Spleen (tissue), 11 donors: ENCODE measurements around the gene EPYC. TPM values are rescaled to one million over a fixed set of nuclear protein-coding genes. Genes with fewer than 3 reads are reported as not detected.

ENCODE experiments used
- DNase-seq: peaks from one replicate; pipeline ENCODE4 v3.0.0-alpha.2; 2020
- H3K27ac ChIP-seq, 8 donors: fragments of 200-600 bp; sonication (generic) in 7 of 8; 1 replicate in 4 of 8; 2 replicates in 4 of 8; pipeline versions ENCODE4 v1.5.0 to v1.8.0; 2016 to 2021; ENCODE audit warnings: inconsistent platforms in 4 of 8, mild to moderate bottlenecking in 4 of 8, moderate library complexity in 1 of 8
- H3K27me3 ChIP-seq, 7 donors: fragments of 200-600 bp; sonication (generic) in 6 of 7; replicated peaks in 1 of 7; 1 replicate in 4 of 7; 2 replicates in 3 of 7; pipeline versions ENCODE4 v1.5.0 to v1.8.0; 2016 to 2021; ENCODE audit warnings: inconsistent platforms in 3 of 7, mild to moderate bottlenecking in 1 of 7
- H3K36me3 ChIP-seq, 6 donors: fragments of 200-600 bp; sonication (generic) in 5 of 6; 1 replicate in 4 of 6; 2 replicates in 2 of 6; pipeline versions ENCODE4 v1.5.0 to v1.8.0; 2016 to 2021; ENCODE audit warnings: inconsistent platforms in 2 of 6
- H3K4me1 ChIP-seq, 6 donors: fragments of 200-600 bp; sonication (generic) in 5 of 6; 1 replicate in 3 of 6; 2 replicates in 3 of 6; pipeline versions ENCODE4 v1.5.0 to v1.8.0; 2016 to 2021; ENCODE audit warnings: inconsistent platforms in 3 of 6
- H3K4me3 ChIP-seq, 8 donors: fragments of 200-600 bp; sonication (generic) in 7 of 8; 1 replicate in 4 of 8; 2 replicates in 4 of 8; pipeline versions ENCODE4 v1.5.0 to v1.8.0; 2016 to 2021; ENCODE audit warnings: inconsistent platforms in 4 of 8, mild to moderate bottlenecking in 4 of 8, moderate library complexity in 2 of 8
- H3K9me3 ChIP-seq, 8 donors: fragments of 200-600 bp; sonication (generic) in 7 of 8; 1 replicate in 4 of 8; 2 replicates in 4 of 8; pipeline versions ENCODE4 v1.5.0 to v1.8.0; 2016 to 2021; ENCODE audit warnings: inconsistent platforms in 4 of 8
- CTCF ChIP-seq, 11 experiments: fragments of 200-600 bp in 7 of 11; fragments of 450-650 bp in 4 of 11; sonication (generic) in 4 of 11; IDR thresholded peaks in 8 of 11; conservative IDR thresholded peaks in 3 of 11; 1 replicate in 7 of 11; 2 replicates in 4 of 11; pipeline versions ENCODE4 v1.4.0 to v1.8.0; 2016 to 2021; ENCODE audit warnings: antibody characterized with exemption in 11 of 11, inconsistent platforms in 4 of 11, mild to moderate bottlenecking in 1 of 11
- POLR2A ChIP-seq, 3 donors: fragments of 450-650 bp; IDR thresholded peaks; one replicate each; pipeline ENCODE4 v1.5.1; 2017; ENCODE audit warnings: antibody characterized with exemption in 3 of 3, mild to moderate bottlenecking in 1 of 3
- POLR2AphosphoS5 ChIP-seq, 3 donors: sonication (generic); formaldehyde crosslinking; IDR thresholded peaks; one replicate each; pipeline ENCODE4 v1.5.1; 2017; ENCODE audit warnings: antibody characterized with exemption in 3 of 3
- WGBS, 5 donors: extraction: QIAGEN DNeasy Blood & Tissue Kit in 3 of 5; methylation state at CpG; one replicate each; pipeline versions ENCODE4 v1.1.5 to v1.1.7; 2013 to 2018; 5-methylcytosine and 5-hydroxymethylcytosine counted together
- intact Hi-C: fragments of 100-400 bp; cut with DNase I; formaldehyde crosslinking; loops from one replicate; pipeline ENCODE4 v1.15.0; 2023; ENCODE audit warnings: low total_unique reads
- polyA plus RNA-seq, 3 donors: library from polyadenylated mRNA; stranded (reverse); fragments of 200-250 nt; gene quantifications; one replicate each; pipeline ENCODE4 v1.2.1, GENCODE V29; 2013
- total RNA-seq, 7 donors: library from RNA; depleted of rRNA in 3 of 7; stranded (reverse); fragments of >200 nt in 3 of 7; fragmentation: NEBNext Ultra II Directional in 4 of 7; extraction: Animal tissue kit (Norgen Biotek cat#: 25700) in 4 of 7; gene quantifications; one replicate each; pipeline versions ENCODE4 v1.1.0 to v1.2.1, GENCODE V29; 2016 to 2021
- donor health status: healthy with polysubstance abuse.
- donor health status: DM: no; HTN: no; CAD: no; lungs with moderate emphysema.
- donor health status: DM: no; HTN: no; CAD: no.
- donor health status: Bipolar disorder and iron deficiency.
- donor health status: healthy.
- donor health status: DM: no; HTN: no; CAD: no.
- donor health status: DM: yes; HTN: yes; CAD: no.

Gene EPYC
- total and polyA plus RNA-seq, 10 donors: 0.08 TPM; not detected in 9

DNA sequence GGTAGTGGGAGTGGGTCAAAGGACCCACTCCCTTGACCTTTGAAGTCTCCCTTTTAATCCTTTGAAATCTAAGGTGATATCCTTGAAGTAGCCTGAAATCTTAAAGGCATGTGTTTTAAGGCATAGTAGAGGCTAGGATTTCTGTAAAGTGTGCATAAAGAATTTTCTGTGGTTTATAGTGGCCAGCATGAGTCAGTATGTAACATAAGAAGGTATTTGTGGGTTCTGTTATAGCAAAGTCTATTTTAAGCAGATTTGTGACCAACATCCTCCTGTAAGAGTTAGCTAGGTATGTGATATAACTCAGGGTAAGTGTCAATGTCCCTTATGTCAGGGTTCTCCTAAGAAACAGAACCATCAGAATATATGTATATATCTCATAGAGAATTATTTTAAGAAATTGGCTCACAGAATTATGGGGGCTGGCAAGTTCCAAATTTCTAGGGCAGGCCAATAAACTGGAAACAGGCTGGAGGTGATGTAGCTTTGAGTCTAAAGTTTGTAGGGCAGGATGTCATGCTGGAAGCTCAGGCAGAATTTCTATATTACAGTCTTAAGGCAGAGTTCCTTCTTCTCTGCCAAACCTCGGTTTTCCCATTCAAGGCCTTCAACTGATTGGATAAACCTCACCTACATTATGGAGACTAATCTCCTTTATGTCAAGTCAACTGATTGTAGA, 18.7 kb upstream of the EPYC start:
- Histone ChIP-seq H3K9me3 (no peaks in the 10 kb centered on the region), H3K4me3 (no peak overlapping the region), H3K4me1 (no peaks in the 10 kb centered on the region), H3K36me3 (no peaks in the 10 kb centered on the region), H3K27me3 (no peaks in the 10 kb centered on the region), H3K27ac (no peak overlapping the region)
- intact Hi-C loops: no loop called here
- TF ChIP-seq POLR2AphosphoS5 (IDR thresholded peaks at IDR 0.05): no peak
- TF ChIP-seq POLR2A (IDR thresholded peaks at IDR 0.05): no peak
- no peak for TF ChIP-seq CTCF (IDR thresholded peaks at IDR 0.05 in 8 of 11, conservative IDR thresholded peaks at IDR 0.05 in 3 of 11)
- DNase-seq: no peak
- whole genome bisulfite sequencing, 5 donors: 64 to 75% (median 69%) methylated on average over 1 of the region's 1 CpG

DNA sequence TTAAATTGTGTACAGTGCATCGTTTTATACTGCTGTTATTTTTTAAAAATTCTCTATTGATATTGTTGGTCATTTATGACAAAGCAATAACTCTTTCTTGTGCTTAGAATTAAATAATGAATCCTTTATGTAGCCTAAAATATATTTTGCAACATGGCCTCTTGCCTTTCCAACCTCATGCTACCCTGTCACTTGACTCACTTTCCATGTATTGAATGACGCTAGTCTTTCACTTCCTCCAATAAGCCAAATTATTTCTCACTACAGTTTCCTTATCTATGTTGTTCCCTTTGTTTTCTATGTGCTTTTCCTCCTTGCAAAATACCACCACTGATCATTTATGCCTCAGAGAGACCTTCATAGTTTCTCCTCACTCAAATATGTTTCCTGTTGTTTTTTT, 16.3 kb upstream of the EPYC start:
- Histone ChIP-seq H3K4me3 (no peak overlapping the region), H3K27ac (no peak overlapping the region), H3K9me3 (no peaks in the 10 kb centered on the region), H3K4me1 (no peaks in the 10 kb centered on the region), H3K27me3 (no peaks in the 10 kb centered on the region), H3K36me3 (no peaks in the 10 kb centered on the region)
- no peak for DNase-seq
- WGBS, 5 donors: 69 to 78% (median 76%) methylated on average over 2 of the region's 2 CpGs
- TF ChIP-seq CTCF (IDR thresholded peaks at IDR 0.05 in 8 of 11, conservative IDR thresholded peaks at IDR 0.05 in 3 of 11) (no peak), POLR2AphosphoS5 (IDR thresholded peaks at IDR 0.05) (no peak), POLR2A (IDR thresholded peaks at IDR 0.05) (no peak)
- intact Hi-C loops: no loop called here

GRCh38 chr12:91019455-91019854, 14.7 kb upstream of the EPYC start:
- Histone ChIP-seq H3K27ac (no peak overlapping the region), H3K27me3 (no peaks in the 10 kb centered on the region), H3K9me3 (peaks cover 0 to 7% (median 0%) of the 10 kb centered on the region in 8 donors), H3K4me1 (no peaks in the 10 kb centered on the region), H3K36me3 (no peaks in the 10 kb centered on the region), H3K4me3 (no peak overlapping the region)
- intact Hi-C loops: no loop called here
- DNase-seq: no peak
- TF ChIP-seq CTCF (IDR thresholded peaks at IDR 0.05 in 8 of 11, conservative IDR thresholded peaks at IDR 0.05 in 3 of 11) (no peak), POLR2A (IDR thresholded peaks at IDR 0.05) (no peak), POLR2AphosphoS5 (IDR thresholded peaks at IDR 0.05) (no peak)
- 79 to 93% (median 91%) methylated on average over 4 of the region's 4 CpGs for WGBS, 5 donors

DNA sequence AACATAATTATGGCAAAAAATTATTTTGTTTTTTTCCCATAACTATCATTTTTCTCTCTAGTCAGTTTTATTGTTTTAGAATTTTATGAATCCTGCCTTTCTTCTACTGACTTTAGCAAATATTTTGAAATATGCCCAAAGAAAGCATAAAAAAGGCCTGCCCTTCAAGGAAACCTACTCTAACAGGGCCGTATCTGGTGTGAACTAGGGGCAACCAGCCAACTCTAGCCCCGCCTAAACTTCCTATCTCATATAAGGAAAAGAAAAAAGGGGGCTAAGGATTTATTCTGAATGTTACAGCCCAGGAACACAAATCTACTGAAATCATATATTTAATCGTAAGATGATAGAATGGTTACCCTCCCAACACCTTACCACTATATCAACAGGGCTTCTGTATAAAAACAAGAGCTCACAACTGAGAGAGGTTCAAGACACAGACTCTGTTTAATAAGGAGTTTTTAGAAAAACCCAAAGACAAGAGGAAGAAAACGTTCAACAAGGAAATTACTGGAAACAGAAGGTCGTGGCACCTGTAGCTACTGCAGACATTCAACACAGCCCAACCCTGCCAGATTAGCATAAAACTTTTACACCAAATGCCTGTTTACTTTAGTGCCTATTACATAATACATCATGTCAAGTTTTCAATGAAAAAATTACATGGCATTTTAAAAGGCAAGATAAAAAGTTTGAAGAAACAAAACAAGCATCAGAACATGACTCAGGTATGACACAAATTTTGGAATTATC, 12.9 kb upstream of the EPYC start:
- 50 to 64% (median 52%) methylated on average over 5 of the region's 5 CpGs for WGBS, 5 donors
- Histone ChIP-seq H3K27ac (no peak overlapping the region), H3K27me3 (no peaks in the 10 kb centered on the region), H3K4me1 (no peaks in the 10 kb centered on the region), H3K4me3 (no peak overlapping the region), H3K9me3 (peaks cover 0 to 7% (median 0%) of the 10 kb centered on the region in 8 donors), H3K36me3 (no peaks in the 10 kb centered on the region)
- TF ChIP-seq POLR2AphosphoS5 (IDR thresholded peaks at IDR 0.05) (no peak), POLR2A (IDR thresholded peaks at IDR 0.05) (no peak), CTCF (IDR thresholded peaks at IDR 0.05 in 8 of 11, conservative IDR thresholded peaks at IDR 0.05 in 3 of 11) (no peak)
- no peak for DNase-seq
- intact Hi-C loops: no loop called here
